ENCODE results near the gene TGFBRAP1.
"Not testable (repeated sequence)": the region's sequence is repeated elsewhere in the genome, so short reads cannot be mapped to it uniquely, and the experiment has no call there.

Gene TGFBRAP1

DNA sequence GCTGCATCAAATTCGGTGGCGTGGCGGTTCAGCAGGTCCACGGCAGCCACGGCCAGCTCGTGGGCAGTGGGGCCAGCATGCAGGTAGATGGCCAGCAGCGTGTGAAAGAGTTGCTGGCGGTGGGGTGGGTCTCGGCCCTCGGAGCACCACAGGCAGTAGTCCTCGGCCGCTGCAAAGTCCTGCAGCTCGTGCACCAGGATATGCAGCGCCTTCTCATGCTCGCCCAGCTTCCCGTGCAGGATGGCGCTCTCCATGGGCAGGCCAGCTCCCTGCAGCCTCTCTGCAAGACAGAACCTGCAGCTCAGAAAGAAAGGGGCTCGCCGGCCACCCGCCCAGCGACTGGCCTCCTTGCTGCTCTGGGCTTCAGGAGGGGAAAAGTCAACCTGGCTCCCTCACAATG is 60.1 kb downstream of the TGFBRAP1 start:
- DNase-seq = no peak

GRCh38 chr2:105262651-105263091 is 66.9 kb downstream of the TGFBRAP1 start:
- DNase-seq = no peak

- no peak for DNase-seq
Observed at GRCh38 chr2:105261061-105261460, 68.5 kb downstream of the TGFBRAP1 start.

GRCh38 chr2:105258835-105259350 is 70.6 kb downstream of the TGFBRAP1 start:
- DNase-seq = no peak

DNA sequence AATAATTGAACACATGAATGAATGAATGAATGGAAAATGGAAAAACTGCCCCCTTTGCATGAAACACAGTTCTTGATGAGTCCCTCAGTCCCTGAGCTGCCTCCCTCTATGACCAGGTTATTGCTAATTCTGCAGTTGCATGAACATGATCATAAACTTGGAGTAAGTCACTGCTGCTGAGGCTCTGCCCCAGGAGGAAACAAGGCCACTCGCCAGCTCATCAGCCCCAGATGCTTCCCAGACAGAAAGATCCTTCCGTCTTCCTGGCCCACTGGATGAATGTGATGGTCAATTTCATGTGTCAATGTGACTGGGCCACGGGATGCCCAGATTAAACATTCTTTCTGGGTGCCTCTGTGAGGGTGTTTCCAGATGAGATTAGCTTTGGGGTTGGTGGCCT is 71.6 kb downstream of the TGFBRAP1 start:
- no peak for DNase-seq

DNA sequence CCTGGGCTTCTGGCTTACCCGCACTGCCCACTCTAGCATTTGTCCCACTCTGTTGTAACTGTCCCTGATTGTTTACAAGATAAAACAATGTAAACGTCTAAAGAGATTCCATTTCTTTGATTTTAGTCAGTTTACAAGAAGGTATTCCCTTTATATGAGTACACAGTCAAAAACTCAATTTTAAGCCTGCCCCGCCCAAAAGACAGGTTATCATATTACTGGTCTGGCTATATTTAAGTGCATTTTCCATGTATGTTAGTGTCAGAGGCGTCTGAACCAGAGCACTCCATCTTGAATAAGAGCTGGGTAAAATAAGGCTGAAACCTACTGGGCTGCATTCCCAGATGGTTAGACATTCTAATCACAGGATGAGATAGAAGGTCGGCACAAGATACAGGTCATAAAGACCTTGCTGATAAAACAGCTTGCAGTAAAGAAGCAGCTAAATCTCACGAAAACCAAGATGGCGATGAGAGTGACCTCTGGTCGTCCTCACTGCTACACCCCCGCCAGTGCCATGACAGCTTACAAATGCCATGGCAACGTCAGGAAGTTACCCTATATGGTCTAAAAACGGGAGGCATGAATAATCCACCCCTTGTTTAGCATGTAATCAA is 73.0 kb downstream of the TGFBRAP1 start:
- no peak for DNase-seq

GRCh38 chr2:105255979-105256378 is 73.6 kb downstream of the TGFBRAP1 start:
- DNase-seq = no peak

DNA sequence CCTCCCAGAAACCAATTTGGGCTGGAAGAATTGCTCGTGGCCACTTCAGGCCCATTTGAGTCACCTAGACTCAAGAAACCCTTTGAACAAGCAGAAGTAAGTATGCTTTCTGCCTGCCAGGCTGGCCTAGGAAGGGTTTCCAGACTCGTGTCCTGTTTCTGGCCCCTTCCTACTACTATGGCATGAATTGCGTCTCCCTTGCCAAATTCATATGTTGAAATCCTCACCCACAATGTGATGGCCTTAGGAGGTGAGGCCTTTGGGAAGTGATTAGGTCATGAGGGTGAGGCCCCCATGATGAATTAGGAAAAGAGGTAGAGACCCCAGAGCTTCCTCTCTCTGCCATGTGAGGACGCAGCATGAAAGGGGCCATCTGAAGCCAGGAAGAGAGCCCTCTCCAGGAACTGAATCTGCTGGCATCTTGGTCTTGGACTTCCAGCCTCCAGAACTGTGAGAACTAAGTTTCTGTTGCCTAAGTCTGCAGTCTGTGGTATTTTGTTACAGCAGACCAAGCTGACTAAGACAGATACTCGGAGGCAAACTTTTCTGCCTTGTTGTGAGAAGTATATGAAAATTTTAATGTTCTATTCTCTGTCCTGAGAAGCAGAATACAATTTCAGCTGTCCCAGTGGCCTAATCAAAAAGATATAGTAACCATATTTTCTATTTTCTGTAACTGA is 74.9 kb downstream of the TGFBRAP1 start:
- no peak for DNase-seq

GRCh38 chr2:105252271-105252670 is 77.3 kb downstream of the TGFBRAP1 start:
- DNase-seq = no peak

- DNase-seq = not testable (repeated sequence)
Observed at GRCh38 chr2:105251016-105251648, 78.4 kb downstream of the TGFBRAP1 start.

- DNase-seq = no peak
Observed at GRCh38 chr2:105249891-105250290, 79.6 kb downstream of the TGFBRAP1 start.

DNA sequence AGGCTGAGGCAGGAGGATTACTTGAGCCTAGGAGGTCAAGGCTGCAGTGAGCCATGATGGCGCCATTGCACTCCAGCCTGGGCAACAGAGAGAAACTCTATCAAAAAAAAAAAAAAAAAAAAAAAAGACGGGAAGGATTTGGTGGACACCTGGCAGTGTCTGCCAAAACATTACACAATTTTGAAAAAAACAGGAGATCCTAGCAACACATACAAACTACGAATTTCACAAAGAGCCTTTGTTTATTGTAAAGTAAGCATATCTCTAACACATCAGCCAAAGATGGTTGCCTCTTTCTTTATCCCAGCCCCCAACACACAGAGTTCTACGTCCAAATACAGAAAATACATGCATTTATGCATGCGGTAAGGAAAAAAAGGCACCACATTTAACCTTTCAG is 80.4 kb downstream of the TGFBRAP1 start:
- DNase-seq = no peak

DNA sequence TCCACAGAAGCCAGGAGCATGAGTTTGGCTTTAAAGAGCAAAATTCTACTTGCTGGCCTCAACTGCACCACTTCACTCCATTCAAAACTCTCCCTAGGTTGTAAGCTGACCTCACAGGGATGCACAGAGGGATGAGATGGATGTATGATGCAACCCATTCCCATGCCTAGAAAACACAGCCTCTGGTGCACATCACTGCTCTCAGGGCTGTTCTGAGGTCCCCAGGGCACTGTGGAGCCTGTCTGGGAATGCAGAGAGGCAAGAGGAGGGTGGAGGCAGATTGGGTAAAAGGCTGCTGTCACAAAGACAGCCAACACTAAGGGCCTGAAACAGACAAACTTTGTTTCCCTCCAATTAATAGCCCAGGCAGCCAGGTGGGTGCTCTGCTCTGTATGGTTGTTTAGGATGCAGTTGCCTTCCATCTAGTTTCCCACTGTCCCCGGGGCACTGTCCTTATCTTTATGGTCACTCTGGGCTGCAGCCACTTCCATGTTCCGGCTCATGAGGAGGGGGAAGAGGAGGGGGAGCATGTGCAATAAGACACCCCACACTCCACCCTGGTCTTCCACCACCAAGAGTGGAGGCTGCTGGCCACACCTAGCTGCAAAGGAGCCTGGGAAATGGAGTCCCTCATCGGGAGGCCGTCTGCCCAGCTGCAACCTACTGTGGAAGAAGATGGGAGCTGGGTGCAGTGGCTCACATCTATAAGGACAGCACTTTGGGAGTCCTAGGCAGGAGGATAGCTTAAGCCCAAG is 81.0 kb downstream of the TGFBRAP1 start:
- no peak for DNase-seq

GRCh38 chr2:105244451-105244850 is 85.1 kb downstream of the TGFBRAP1 start:
- DNase-seq = no peak

DNA sequence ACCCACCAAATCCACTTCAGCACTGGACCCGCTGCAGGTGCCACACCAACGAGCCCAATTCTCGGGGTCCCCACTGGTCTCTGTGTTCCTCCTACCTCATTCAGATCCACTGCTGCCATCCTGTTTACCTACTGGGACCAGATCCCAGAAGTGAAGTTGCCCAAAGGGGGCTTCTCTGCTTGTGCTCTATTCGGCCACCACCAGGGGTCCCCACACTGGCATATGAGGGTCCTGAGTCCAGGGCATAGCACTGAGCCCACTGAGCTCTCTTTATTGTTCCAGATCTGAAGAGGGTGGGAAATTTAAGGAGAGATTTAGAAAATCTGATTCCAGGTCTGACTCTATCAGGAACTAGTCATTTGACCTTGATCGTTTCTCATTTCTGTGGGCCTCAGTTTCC is 85.6 kb downstream of the TGFBRAP1 start:
- DNase-seq = no peak

GRCh38 chr2:105242286-105242993 is 87.1 kb downstream of the TGFBRAP1 start:
- DNase-seq = no peak

GRCh38 chr2:105241443-105241842 is 88.1 kb downstream of the TGFBRAP1 start, which contains the start of gene GPR45:
Gene GPR45 (plus strand): TSS chr2:105241743. CDS start chr2:105241859, 116 bp downstream.
- DNase-seq = no peak

DNA sequence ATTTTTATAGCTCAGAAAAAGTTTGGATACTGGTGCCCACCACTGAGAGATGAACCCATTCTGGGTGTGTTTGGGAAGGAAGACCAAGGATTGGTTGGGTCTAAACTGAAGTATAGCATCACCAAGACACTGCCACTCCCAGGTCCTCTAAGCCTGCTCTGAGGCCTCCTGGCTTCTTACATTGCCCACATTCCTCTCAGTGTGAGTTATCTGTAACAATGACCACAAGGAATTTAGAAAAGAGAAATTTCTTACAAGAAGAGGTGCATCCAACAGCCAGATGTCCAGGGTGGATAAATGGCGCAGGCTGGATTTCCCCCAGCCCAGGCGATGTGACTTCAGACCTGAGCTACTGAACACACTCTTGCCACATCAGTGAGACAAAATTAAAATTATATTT is 89.6 kb downstream of the TGFBRAP1 start:
- DNase-seq = no peak

DNA sequence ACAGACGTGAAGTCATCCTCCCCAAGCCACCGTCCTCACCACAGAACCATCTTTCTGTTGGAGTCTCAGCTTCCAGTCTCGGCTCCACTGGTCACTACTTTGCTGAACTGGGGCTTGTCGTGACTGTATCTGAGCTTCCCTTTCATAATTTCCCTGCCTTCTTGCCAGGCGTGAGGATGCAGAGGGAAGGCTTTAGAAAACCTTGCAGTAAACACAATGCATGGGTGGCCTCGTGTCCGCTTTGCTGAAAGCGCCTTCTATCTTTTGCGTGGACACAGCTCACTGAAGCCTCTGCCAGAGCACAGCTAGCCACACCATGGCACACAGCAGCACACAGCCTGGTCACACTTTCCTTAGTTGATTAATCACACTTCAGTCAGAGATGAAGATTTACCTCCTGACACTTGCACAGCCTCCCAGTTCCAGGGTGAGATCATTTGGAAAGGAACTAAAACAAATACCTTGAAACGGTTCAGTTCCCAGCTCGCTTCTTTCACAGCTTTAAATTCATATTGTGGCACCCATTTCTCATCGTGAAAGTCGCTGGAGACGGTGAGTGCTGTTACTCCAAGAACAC is 90.8 kb downstream of the TGFBRAP1 start:
- DNase-seq = no peak

GRCh38 chr2:105237045-105237765 is 92.3 kb downstream of the TGFBRAP1 start:
- no peak for DNase-seq

GRCh38 chr2:105236060-105236424 is 93.5 kb downstream of the TGFBRAP1 start:
- no peak for DNase-seq

Measured in activated CD4-positive, alpha-beta T cell treated with anti-CD3 and anti-CD28 coated beads, Interleukin-10, Interleukin-2, amounts not matched to agents 100 ng/mL and 50 ng/mL, durations not matched to agents 16 hours and 8 hours (primary cell).